HG02763 (cell line): ENCODE data around the gene TEX29.

Source experiments
- ATAC-seq: cut with Tn5 transposase; IDR thresholded peaks from one replicate; pipeline ENCODE4 v1.9.1; 2021; ENCODE audit warnings: mild to moderate bottlenecking, moderate library complexity; ENCODE audit not compliant: unreplicated experiment

The TEX29 gene

GRCh38 chr13:111389621-111390521 is 69.4 kb downstream of the TEX29 start:
- no peak for ATAC-seq

GRCh38 chr13:111390522-111391270 is 70.3 kb downstream of the TEX29 start:
- ATAC-seq: no peak

- ATAC-seq: no peak
Observed at GRCh38 chr13:111392486-111392885, 72.0 kb downstream of the TEX29 start.

GRCh38 chr13:111393221-111393790 is 72.9 kb downstream of the TEX29 start:
- ATAC-seq: no peak
